ENCODE data around the gene SERPINB1. TPM values are rescaled to one million over a fixed set of nuclear protein-coding genes. Genes with fewer than 3 reads are reported as not detected.

SERPINB1 gene
- total and polyA plus RNA-seq, 2 donors (not counting 3 experiments of a cell fraction or from before 2014, with no cell fraction given) = 6.7 to 24.0 TPM

DNA sequence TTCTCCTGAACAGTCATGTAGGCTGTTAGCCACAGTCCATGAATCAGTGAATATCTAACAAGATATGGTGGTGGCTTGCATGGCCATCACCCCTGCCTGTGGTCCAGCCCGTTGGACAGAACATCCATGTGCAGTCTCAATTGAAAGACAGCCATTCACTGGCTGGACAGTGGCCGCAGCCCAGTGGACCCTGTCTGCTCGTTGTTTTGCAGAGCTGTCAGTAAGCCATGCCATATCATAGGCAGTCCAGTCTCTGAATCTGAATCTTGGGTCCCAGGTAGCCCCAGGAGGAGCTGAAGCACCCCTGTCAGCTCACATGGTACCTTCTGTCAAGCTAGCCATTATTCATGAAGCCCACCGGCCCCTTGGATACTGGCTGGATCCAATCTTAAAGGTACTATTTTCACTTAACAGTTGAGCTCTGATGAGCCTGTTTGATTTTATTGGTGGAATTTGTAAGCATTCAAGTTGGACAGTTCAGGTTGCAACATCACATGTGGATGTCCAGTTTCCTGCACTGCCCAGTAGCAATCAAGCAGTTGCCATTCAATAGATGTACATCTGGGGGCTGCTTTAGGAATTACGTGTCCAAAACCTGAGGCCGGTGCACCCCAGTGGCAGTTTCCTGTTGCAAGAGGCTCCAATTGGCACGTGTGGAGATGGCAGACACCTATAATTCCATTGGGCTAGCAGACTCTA, 37.8 kb downstream of the SERPINB1 start:
- Histone ChIP-seq H3K4me1 (ENCODE audit: control insufficient read depth, extremely low read depth, insufficient read depth, low read length) (peaks cover 43% of the 10 kb centered on the region), H3K9me3 (replicated peaks; ENCODE audit: control insufficient read depth, insufficient read depth, low read length) (no peaks in the 10 kb centered on the region), H3K9me1 (replicated peaks; ENCODE audit: control insufficient read depth, extremely low read depth, insufficient read depth, low read length) (no peaks in the 10 kb centered on the region), H3K27me3 (ENCODE audit: control insufficient read depth in 2 of 2, insufficient read depth in 2 of 2, low read length in 2 of 2) (no peaks in the 10 kb centered on the region), H3K79me2 (ENCODE audit: control insufficient read depth, insufficient read depth, low read length) (no peaks in the 10 kb centered on the region), H3K4me2 (ENCODE audit: insufficient read depth, low read length) (no peak overlapping the region), H3K9ac (replicated peaks; ENCODE audit: extremely low read depth, insufficient read depth, low read length) (no peak overlapping the region), H3K4me3 (replicated peaks in 1 of 3; ENCODE audit: insufficient read depth in 1 of 3, low read depth in 1 of 3, low read length in 3 of 3) (no peak overlapping the region), H3K36me3 (ENCODE audit: control insufficient read depth in 2 of 2, extremely low read depth in 1 of 2, insufficient read depth in 2 of 2, low read length in 2 of 2) (no peaks in the 10 kb centered on the region), H3K27ac (ENCODE audit: insufficient read depth, low read depth, low read length) (no peak overlapping the region), H2AFZ (ENCODE audit: low read depth, low read length) (no peak overlapping the region), H4K20me1 (replicated peaks; ENCODE audit: control insufficient read depth, extremely low read depth, insufficient read depth, low read length) (no peaks in the 10 kb centered on the region)
- BruUV-seq (replicated peaks) = no TSS peak
- DNase-seq (ENCODE audit: low read depth, low spot score) = no peak
- ChIA-PET POLR2A (no interaction called here), CTCF (interaction anchor here (1.2 to 1.6 kb wide), 2 partner anchors 13 to 15 kb away, joined by 4 read pairs; no protein-coding TSS in a partner anchor)
- no peak for FAIRE-seq
- intact Hi-C loops (cut with micrococcal nuclease) (no loop called here), dilution Hi-C loops (cut with MboI; ENCODE audit: extremely low pct_ligation_motif_present, low sequenced_read_pairs) (no loop called here)
- TF ChIP-seq MYC (IDR thresholded peaks at IDR 0.05; ENCODE audit: low read depth, low read length) (no peak), GATA2 (IDR thresholded peaks at IDR 0.05; ENCODE audit: insufficient read depth, insufficient read length, low read depth, low read length) (no peak), FOS (IDR thresholded peaks at IDR 0.05; ENCODE audit: borderline replicate concordance, insufficient read depth, low read length) (no peak), POLR2A (IDR thresholded peaks at IDR 0.05; ENCODE audit: low read depth, low read length) (no peak), EZH2 (IDR thresholded peaks at IDR 0.05; ENCODE audit: borderline replicate concordance, low read depth, low read length, severe bottlenecking) (no peak), POLR2AphosphoS5 (IDR thresholded peaks at IDR 0.05; ENCODE audit: insufficient read depth, low read depth, low read length) (no peak), JUN (IDR thresholded peaks at IDR 0.05; ENCODE audit: borderline replicate concordance, insufficient read depth, insufficient read length, low read depth) (no peak)
- TF ChIP-seq, protein P1, sequence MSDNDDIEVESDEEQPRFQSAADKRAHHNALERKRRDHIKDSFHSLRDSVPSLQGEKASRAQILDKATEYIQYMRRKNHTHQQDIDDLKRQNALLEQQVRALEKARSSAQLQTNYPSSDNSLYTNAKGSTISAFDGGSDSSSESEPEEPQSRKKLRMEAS (IDR thresholded peaks at IDR 0.05; ENCODE audit: insufficient read depth, insufficient read length) = no peak
- TF ChIP-seq, protein P2, sequence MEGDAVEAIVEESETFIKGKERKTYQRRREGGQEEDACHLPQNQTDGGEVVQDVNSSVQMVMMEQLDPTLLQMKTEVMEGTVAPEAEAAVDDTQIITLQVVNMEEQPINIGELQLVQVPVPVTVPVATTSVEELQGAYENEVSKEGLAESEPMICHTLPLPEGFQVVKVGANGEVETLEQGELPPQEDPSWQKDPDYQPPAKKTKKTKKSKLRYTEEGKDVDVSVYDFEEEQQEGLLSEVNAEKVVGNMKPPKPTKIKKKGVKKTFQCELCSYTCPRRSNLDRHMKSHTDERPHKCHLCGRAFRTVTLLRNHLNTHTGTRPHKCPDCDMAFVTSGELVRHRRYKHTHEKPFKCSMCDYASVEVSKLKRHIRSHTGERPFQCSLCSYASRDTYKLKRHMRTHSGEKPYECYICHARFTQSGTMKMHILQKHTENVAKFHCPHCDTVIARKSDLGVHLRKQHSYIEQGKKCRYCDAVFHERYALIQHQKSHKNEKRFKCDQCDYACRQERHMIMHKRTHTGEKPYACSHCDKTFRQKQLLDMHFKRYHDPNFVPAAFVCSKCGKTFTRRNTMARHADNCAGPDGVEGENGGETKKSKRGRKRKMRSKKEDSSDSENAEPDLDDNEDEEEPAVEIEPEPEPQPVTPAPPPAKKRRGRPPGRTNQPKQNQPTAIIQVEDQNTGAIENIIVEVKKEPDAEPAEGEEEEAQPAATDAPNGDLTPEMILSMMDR (IDR thresholded peaks at IDR 0.05; ENCODE audit: extremely low read depth in 1 of 2, insufficient read depth in 1 of 2, low read depth in 1 of 2, low read length in 2 of 2) = no peak

All from endothelial cell of umbilical vein (primary cell).